ENCODE measurements around the gene WASL. TPM values are rescaled to one million over a fixed set of nuclear protein-coding genes. Genes with fewer than 3 reads are reported as not detected.

The WASL gene
- total and polyA plus RNA-seq, 10 of the 15 experiments (the other 5 are each of a cell fraction or from before 2014, with no cell fraction given), result 2.0 to 6.4 (median 3.5) TPM

DNA sequence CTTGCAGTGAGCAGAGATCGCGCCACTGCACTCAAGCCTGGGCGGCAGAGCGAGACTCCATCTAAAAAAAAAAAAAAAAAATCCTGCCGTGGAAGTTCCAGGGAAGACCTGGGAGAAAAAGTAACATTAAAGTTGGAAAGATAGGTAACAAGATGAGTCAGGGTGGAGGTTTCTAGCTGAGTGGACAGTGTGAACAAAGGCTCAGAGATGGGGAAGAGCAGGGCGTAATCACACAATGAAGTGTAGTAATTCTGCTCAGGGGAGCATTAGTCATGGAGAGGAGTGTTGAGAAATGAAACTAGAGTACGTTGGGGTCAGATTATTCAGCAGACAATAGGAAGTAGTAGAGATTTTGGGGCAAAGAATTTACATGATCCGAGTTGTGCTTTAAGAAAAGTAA, 21.6 kb upstream of the WASL start (continued):
- TF ChIP-seq, protein P1, sequence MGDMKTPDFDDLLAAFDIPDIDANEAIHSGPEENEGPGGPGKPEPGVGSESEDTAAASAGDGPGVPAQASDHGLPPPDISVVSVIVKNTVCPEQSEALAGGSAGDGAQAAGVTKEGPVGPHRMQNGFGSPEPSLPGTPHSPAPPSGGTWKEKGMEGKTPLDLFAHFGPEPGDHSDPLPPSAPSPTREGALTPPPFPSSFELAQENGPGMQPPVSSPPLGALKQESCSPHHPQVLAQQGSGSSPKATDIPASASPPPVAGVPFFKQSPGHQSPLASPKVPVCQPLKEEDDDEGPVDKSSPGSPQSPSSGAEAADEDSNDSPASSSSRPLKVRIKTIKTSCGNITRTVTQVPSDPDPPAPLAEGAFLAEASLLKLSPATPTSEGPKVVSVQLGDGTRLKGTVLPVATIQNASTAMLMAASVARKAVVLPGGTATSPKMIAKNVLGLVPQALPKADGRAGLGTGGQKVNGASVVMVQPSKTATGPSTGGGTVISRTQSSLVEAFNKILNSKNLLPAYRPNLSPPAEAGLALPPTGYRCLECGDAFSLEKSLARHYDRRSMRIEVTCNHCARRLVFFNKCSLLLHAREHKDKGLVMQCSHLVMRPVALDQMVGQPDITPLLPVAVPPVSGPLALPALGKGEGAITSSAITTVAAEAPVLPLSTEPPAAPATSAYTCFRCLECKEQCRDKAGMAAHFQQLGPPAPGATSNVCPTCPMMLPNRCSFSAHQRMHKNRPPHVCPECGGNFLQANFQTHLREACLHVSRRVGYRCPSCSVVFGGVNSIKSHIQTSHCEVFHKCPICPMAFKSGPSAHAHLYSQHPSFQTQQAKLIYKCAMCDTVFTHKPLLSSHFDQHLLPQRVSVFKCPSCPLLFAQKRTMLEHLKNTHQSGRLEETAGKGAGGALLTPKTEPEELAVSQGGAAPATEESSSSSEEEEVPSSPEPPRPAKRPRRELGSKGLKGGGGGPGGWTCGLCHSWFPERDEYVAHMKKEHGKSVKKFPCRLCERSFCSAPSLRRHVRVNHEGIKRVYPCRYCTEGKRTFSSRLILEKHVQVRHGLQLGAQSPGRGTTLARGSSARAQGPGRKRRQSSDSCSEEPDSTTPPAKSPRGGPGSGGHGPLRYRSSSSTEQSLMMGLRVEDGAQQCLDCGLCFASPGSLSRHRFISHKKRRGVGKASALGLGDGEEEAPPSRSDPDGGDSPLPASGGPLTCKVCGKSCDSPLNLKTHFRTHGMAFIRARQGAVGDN (IDR thresholded peaks at IDR 0.05), result no peak
- TF ChIP-seq IRF4 (IDR thresholded peaks at IDR 0.05; ENCODE audit: low read depth, low read length) (0 out of 2 replicates have a peak, but pooled peaks have one; percentile 31), NBN (IDR thresholded peaks at IDR 0.05) (peak; percentile 81), ZNF384 (IDR thresholded peaks at IDR 0.05; ENCODE audit: borderline replicate concordance, low read depth, low read length) (no peak), JUNB (IDR thresholded peaks at IDR 0.05) (0 out of 2 replicates have a peak, but pooled peaks have one; percentile 42), YBX1 (IDR thresholded peaks at IDR 0.05) (no peak), IKZF2 (IDR thresholded peaks at IDR 0.05) (peak; percentile 89 to 92), CEBPB (IDR thresholded peaks at IDR 0.05; ENCODE audit: borderline replicate concordance in 1 of 2, low read depth in 2 of 2, low read length in 2 of 2) (no peak), IKZF1 (conservative IDR thresholded peaks at IDR 0.05) (peak; percentile 81), HDAC2 (IDR thresholded peaks at IDR 0.05) (no peak), SRF (IDR thresholded peaks at IDR 0.05; ENCODE audit: low read depth in 2 of 2, low read length in 2 of 2) (no peak), KLF5 (IDR thresholded peaks at IDR 0.05; ENCODE audit: partially characterized antibody) (no peak), PAX5 (IDR thresholded peaks at IDR 0.05; ENCODE audit: borderline replicate concordance, low read depth, low read length) (no peak), ZNF622 (IDR thresholded peaks at IDR 0.05) (no peak), DPF2 (IDR thresholded peaks at IDR 0.05) (0 out of 2 replicates have a peak, but pooled peaks have one; percentile 50), MTA2 (IDR thresholded peaks at IDR 0.05; ENCODE audit: low read depth) (peak; percentile 69; the same call in 1 of the 2 replicates), NFIC (IDR thresholded peaks at IDR 0.05; ENCODE audit: low read depth, low read length) (0 out of 2 replicates have a peak, but pooled peaks have one; percentile 35), CBX3 (IDR thresholded peaks at IDR 0.05; ENCODE audit: borderline replicate concordance, low read depth) (no peak)
- TF ChIP-seq, protein P2, sequence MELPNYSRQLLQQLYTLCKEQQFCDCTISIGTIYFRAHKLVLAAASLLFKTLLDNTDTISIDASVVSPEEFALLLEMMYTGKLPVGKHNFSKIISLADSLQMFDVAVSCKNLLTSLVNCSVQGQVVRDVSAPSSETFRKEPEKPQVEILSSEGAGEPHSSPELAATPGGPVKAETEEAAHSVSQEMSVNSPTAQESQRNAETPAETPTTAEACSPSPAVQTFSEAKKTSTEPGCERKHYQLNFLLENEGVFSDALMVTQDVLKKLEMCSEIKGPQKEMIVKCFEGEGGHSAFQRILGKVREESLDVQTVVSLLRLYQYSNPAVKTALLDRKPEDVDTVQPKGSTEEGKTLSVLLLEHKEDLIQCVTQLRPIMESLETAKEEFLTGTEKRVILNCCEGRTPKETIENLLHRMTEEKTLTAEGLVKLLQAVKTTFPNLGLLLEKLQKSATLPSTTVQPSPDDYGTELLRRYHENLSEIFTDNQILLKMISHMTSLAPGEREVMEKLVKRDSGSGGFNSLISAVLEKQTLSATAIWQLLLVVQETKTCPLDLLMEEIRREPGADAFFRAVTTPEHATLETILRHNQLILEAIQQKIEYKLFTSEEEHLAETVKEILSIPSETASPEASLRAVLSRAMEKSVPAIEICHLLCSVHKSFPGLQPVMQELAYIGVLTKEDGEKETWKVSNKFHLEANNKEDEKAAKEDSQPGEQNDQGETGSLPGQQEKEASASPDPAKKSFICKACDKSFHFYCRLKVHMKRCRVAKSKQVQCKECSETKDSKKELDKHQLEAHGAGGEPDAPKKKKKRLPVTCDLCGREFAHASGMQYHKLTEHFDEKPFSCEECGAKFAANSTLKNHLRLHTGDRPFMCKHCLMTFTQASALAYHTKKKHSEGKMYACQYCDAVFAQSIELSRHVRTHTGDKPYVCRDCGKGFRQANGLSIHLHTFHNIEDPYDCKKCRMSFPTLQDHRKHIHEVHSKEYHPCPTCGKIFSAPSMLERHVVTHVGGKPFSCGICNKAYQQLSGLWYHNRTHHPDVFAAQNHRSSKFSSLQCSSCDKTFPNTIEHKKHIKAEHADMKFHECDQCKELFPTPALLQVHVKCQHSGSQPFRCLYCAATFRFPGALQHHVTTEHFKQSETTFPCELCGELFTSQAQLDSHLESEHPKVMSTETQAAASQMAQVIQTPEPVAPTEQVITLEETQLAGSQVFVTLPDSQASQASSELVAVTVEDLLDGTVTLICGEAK (IDR thresholded peaks at IDR 0.05; ENCODE audit: borderline replicate concordance), result no peak
- TF ChIP-seq, protein P3, sequence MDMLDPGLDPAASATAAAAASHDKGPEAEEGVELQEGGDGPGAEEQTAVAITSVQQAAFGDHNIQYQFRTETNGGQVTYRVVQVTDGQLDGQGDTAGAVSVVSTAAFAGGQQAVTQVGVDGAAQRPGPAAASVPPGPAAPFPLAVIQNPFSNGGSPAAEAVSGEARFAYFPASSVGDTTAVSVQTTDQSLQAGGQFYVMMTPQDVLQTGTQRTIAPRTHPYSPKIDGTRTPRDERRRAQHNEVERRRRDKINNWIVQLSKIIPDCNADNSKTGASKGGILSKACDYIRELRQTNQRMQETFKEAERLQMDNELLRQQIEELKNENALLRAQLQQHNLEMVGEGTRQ (IDR thresholded peaks at IDR 0.05; ENCODE audit: borderline replicate concordance, low read depth, low read length), result no peak
- TF ChIP-seq, protein P4, sequence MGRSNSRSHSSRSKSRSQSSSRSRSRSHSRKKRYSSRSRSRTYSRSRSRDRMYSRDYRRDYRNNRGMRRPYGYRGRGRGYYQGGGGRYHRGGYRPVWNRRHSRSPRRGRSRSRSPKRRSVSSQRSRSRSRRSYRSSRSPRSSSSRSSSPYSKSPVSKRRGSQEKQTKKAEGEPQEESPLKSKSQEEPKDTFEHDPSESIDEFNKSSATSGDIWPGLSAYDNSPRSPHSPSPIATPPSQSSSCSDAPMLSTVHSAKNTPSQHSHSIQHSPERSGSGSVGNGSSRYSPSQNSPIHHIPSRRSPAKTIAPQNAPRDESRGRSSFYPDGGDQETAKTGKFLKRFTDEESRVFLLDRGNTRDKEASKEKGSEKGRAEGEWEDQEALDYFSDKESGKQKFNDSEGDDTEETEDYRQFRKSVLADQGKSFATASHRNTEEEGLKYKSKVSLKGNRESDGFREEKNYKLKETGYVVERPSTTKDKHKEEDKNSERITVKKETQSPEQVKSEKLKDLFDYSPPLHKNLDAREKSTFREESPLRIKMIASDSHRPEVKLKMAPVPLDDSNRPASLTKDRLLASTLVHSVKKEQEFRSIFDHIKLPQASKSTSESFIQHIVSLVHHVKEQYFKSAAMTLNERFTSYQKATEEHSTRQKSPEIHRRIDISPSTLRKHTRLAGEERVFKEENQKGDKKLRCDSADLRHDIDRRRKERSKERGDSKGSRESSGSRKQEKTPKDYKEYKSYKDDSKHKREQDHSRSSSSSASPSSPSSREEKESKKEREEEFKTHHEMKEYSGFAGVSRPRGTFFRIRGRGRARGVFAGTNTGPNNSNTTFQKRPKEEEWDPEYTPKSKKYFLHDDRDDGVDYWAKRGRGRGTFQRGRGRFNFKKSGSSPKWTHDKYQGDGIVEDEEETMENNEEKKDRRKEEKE (IDR thresholded peaks at IDR 0.05), result no peak
